GM20000 (cell line): ENCODE measurements around the gene WNK2.
"Not testable (repeated sequence)": the region's sequence is repeated elsewhere in the genome, so short reads cannot be mapped to it uniquely, and the experiment has no call there.

Experiments
- DNase-seq: peaks from one replicate; pipeline ENCODE4 v3.0.0; 2012; ENCODE audit warnings: low spot score
- CTCF ChIP-seq: IDR thresholded peaks from 2 replicates; pipeline ENCODE4 v1.5.1; 2012; ENCODE audit warnings: mild to moderate bottlenecking, control low read depth; ENCODE audit errors: extremely low read depth, missing control alignments

WNK2 gene

GRCh38 chr9:93326654-93327053 lies 142.7 kb downstream of the WNK2 start:
- TF ChIP-seq CTCF: no peak

GRCh38 chr9:93329629-93330280 lies 145.8 kb downstream of the WNK2 start:
- TF ChIP-seq CTCF: no peak
- DNase-seq: no peak

More at GRCh38 chr9:93326654-93327053, 142.7 kb downstream of the WNK2 start:
- no peak for DNase-seq

GRCh38 chr9:93332317-93332716 lies 148.4 kb downstream of the WNK2 start:
- no peak for DNase-seq
- no peak for TF ChIP-seq CTCF

- DNase-seq: no peak
- no peak for TF ChIP-seq CTCF
Observed at GRCh38 chr9:93336720-93337119, 152.8 kb downstream of the WNK2 start.

GRCh38 chr9:93338196-93338595 lies 154.3 kb downstream of the WNK2 start:
- not testable (repeated sequence) for DNase-seq

- DNase-seq: no peak
- no peak for TF ChIP-seq CTCF
Observed at GRCh38 chr9:93340091-93340490, 156.2 kb downstream of the WNK2 start.

GRCh38 chr9:93341820-93342219 lies 157.9 kb downstream of the WNK2 start:
- not testable (repeated sequence) for DNase-seq

GRCh38 chr9:93342428-93342827 lies 158.5 kb downstream of the WNK2 start:
- DNase-seq: not testable (repeated sequence)

- TF ChIP-seq CTCF: no peak
Observed at GRCh38 chr9:93343663-93344062, 159.7 kb downstream of the WNK2 start.

More at GRCh38 chr9:93343663-93344062, 159.7 kb downstream of the WNK2 start:
- DNase-seq: no peak
